Progenitor cell of endocrine pancreas (in vitro differentiated cells): ENCODE data around the gene DEUP1. TPM values are rescaled to one million over a fixed set of nuclear protein-coding genes. Genes with fewer than 3 reads are reported as not detected.

ENCODE experiments used
- DNase-seq: peaks from one replicate; pipeline ENCODE4 v3.0.0; 2021; ENCODE audit warnings: low spot score; ENCODE audit not compliant: unreplicated experiment
- H3K27ac Mint-ChIP-seq: 2 replicates; pipeline ENCODE4 v1.8.0; 2021; ENCODE audit warnings: mild to moderate bottlenecking, moderate library complexity, mixed read lengths
- H3K27me3 Mint-ChIP-seq: 2 replicates; pipeline ENCODE4 v1.8.0; 2021; ENCODE audit warnings: mixed read lengths
- H3K36me3 Mint-ChIP-seq: 2 replicates; pipeline ENCODE4 v1.8.0; 2022; ENCODE audit warnings: mixed read lengths; ENCODE audit not compliant: insufficient read depth
- H3K4me1 Mint-ChIP-seq: 2 replicates; pipeline ENCODE4 v1.8.0; 2021; ENCODE audit warnings: low read depth, mixed read lengths
- H3K4me3 Mint-ChIP-seq: 2 replicates; pipeline ENCODE4 v1.8.0; 2021; ENCODE audit warnings: low read depth, mild to moderate bottlenecking, moderate library complexity, mixed read lengths
- H3K9me3 Mint-ChIP-seq: 2 replicates; pipeline ENCODE4 v1.8.0; 2021; ENCODE audit warnings: low read depth, mixed read lengths
- CTCF ChIP-seq: fragments of 200-600 bp; sonication (generic); IDR thresholded peaks from one replicate; pipeline ENCODE4 v1.5.0; 2021; ENCODE audit warnings: antibody characterized with exemption, mild to moderate bottlenecking; ENCODE audit not compliant: unreplicated experiment
- total RNA-seq: library from RNA; stranded (reverse); gene quantifications from 2 replicates; pipeline ENCODE4 v1.2.1, GENCODE V29; 2021

DEUP1 gene
- total RNA-seq, 1 donor from 2014 or later = 1.7 TPM

- Mint-ChIP-seq H3K4me3 (no peak overlapping the region), H3K9me3 (no peaks in the 10 kb centered on the region), H3K27ac (no peak overlapping the region), H3K4me1 (peaks cover 11% of the 10 kb centered on the region), H3K36me3 (peaks cover 12% of the 10 kb centered on the region), H3K27me3 (peaks cover 2% of the 10 kb centered on the region)
- TF ChIP-seq CTCF = no peak
- DNase-seq = no peak
These were observed 150.2 kb downstream of the DEUP1 start for GRCh38 chr11:93480756-93481155.

- no peak for TF ChIP-seq CTCF
- Mint-ChIP-seq H3K36me3 (peaks cover 12% of the 10 kb centered on the region), H3K4me1 (peaks cover 11% of the 10 kb centered on the region), H3K4me3 (no peak overlapping the region), H3K27me3 (peaks cover 2% of the 10 kb centered on the region), H3K27ac (no peak overlapping the region), H3K9me3 (no peaks in the 10 kb centered on the region)
- DNase-seq = no peak
These were observed 150.7 kb downstream of the DEUP1 start for GRCh38 chr11:93481279-93481678.

GRCh38 chr11:93481696-93482095 is 151.2 kb downstream of the DEUP1 start:
- no peak for TF ChIP-seq CTCF
- H3K27ac Mint-ChIP-seq = no peak overlapping the region
- H3K4me1 Mint-ChIP-seq = peaks cover 9% of the 10 kb centered on the region
- peaks cover 2% of the 10 kb centered on the region for H3K27me3 Mint-ChIP-seq
- peaks cover 12% of the 10 kb centered on the region for H3K36me3 Mint-ChIP-seq
- H3K9me3 Mint-ChIP-seq = no peaks in the 10 kb centered on the region
- no peak overlapping the region for H3K4me3 Mint-ChIP-seq
- no peak for DNase-seq

- H3K27ac Mint-ChIP-seq = no peak overlapping the region
- no peak for DNase-seq
These were observed 152.0 kb downstream of the DEUP1 start for GRCh38 chr11:93482556-93482955.

GRCh38 chr11:93484716-93485115 is 154.2 kb downstream of the DEUP1 start:
- Mint-ChIP-seq H3K27ac (no peak overlapping the region), H3K9me3 (no peaks in the 10 kb centered on the region), H3K27me3 (no peaks in the 10 kb centered on the region), H3K4me1 (peaks cover 1% of the 10 kb centered on the region), H3K4me3 (no peak overlapping the region), H3K36me3 (peaks cover 4% of the 10 kb centered on the region)
- no peak for TF ChIP-seq CTCF
- no peak for DNase-seq

More at GRCh38 chr11:93482556-93482955, 152.0 kb downstream of the DEUP1 start:
- peaks cover 12% of the 10 kb centered on the region for H3K36me3 Mint-ChIP-seq
- no peak for TF ChIP-seq CTCF
- H3K27me3 Mint-ChIP-seq = peaks cover 2% of the 10 kb centered on the region
- H3K9me3 Mint-ChIP-seq = no peaks in the 10 kb centered on the region
- H3K4me3 Mint-ChIP-seq = no peak overlapping the region
- peaks cover 8% of the 10 kb centered on the region for H3K4me1 Mint-ChIP-seq
